IMR-90 (cell line): ENCODE data around the gene TSNAXIP1. TPM values are rescaled to one million over a fixed set of nuclear protein-coding genes. Genes with fewer than 3 reads are reported as not detected.

Experiments
- CTCF ChIP-seq: conservative IDR thresholded peaks from 2 replicates; pipeline ENCODE4 v1.5.1; 2012; ENCODE audit warnings: mild to moderate bottlenecking, low read depth, low read length, improper control_type of control experiment
- polyA plus RNA-seq, 3 experiments: library from polyadenylated mRNA; depleted of rRNA; stranded (reverse); fragments of >200 nt; gene quantifications; 2 replicates each; pipeline ENCODE4 v1.2.3, GENCODE V29; 2012; ENCODE audit warnings: low replicate concordance in 1 of 3
- total RNA-seq: library from RNA; depleted of rRNA; stranded (reverse); fragments of >200 nt; gene quantifications from 2 replicates; pipeline ENCODE4 v1.2.3, GENCODE V29; 2012

TSNAXIP1 gene
- total and polyA plus RNA-seq, 2 of the 4 experiments (the other 2 are of a cell fraction): 0.72 to 1.4 TPM

GRCh38 chr16:67872631-67873434 is 66.1 kb downstream of the TSNAXIP1 start, which contains the start of gene EDC4 (continued):
- no peak; the same call in 1 of the 2 replicates for TF ChIP-seq CTCF
